Skeletal muscle tissue (tissue), 4 donors: ENCODE results near the gene CREBBP. TPM values are rescaled to one million over a fixed set of nuclear protein-coding genes. Genes with fewer than 3 reads are reported as not detected.

Experiments
- H3K27ac ChIP-seq: one replicate; pipeline ENCODE4 v1.7.0; 2013; ENCODE audit warnings: mild to moderate bottlenecking, low read depth, low read length, inconsistent platforms
- H3K27me3 ChIP-seq, 3 donors: one replicate each; pipeline ENCODE4 v1.7.0; 2013; ENCODE audit warnings: low read length in 3 of 3; ENCODE audit not compliant: control insufficient read depth in 3 of 3, insufficient read depth in 3 of 3
- H3K36me3 ChIP-seq, 3 donors: one replicate each; pipeline ENCODE4 v1.7.0; 2013; ENCODE audit warnings: low read length in 3 of 3; ENCODE audit not compliant: control insufficient read depth in 3 of 3, insufficient read depth in 3 of 3
- H3K4me1 ChIP-seq, 3 donors: one replicate each; pipeline ENCODE4 v1.7.0; 2013; ENCODE audit warnings: low read length in 3 of 3, mild to moderate bottlenecking in 3 of 3; ENCODE audit not compliant: control insufficient read depth in 3 of 3, insufficient read depth in 3 of 3
- H3K4me3 ChIP-seq, 3 donors: one replicate each; pipeline ENCODE4 v1.7.0; 2013; ENCODE audit warnings: low read length in 3 of 3
- H3K9ac ChIP-seq, 3 donors: one replicate each; pipeline ENCODE4 v1.7.0; 2013; ENCODE audit warnings: low read length in 3 of 3, mild to moderate bottlenecking in 3 of 3, moderate library complexity in 2 of 3, low read depth in 1 of 3
- H3K9me3 ChIP-seq, 3 donors: one replicate each; pipeline ENCODE4 v1.7.0; 2013; ENCODE audit warnings: low read length in 3 of 3; ENCODE audit not compliant: control insufficient read depth in 3 of 3
- total RNA-seq: library from RNA; depleted of rRNA; stranded (reverse); fragments of >200 nt; gene quantifications from one replicate; pipeline ENCODE4 v1.2.3, GENCODE V29; 2014
- donor health status: Osteomylitis.

Gene CREBBP
- total RNA-seq, 1 donor from 2014 or later, result 49.6 TPM

DNA sequence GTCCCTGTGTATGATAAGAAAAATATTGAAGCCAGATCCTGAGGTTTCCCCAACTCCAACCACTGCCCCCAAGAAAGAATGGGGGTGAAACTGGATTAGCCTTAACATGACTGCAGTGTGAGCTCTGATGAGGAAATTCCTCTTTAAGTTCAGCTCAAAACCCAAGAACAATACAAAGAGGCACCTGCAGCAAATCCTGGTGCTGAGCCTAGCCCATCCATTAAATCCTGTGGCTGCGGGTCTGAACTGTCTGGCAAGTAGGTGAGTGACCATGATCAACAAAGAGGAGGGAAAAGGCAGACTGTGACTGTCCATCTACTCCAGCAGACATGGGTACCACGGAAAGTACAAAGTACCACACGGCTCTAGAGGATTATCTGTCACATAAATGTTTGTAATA lies 64.2 kb downstream of the CREBBP start:
- Histone ChIP-seq H3K36me3 (no peaks in the 10 kb centered on the region), H3K4me1 (peaks cover 52 to 59% (median 57%) of the 10 kb centered on the region in 3 donors), H3K27ac (no peak overlapping the region), H3K27me3 (no peaks in the 10 kb centered on the region), H3K9me3 (no peaks in the 10 kb centered on the region), H3K4me3 (no peak overlapping the region), H3K9ac (no peak overlapping the region)

GRCh38 chr16:3814755-3815154 lies 65.8 kb downstream of the CREBBP start:
- Histone ChIP-seq H3K4me1 (peaks cover 37 to 46% (median 44%) of the 10 kb centered on the region in 3 donors), H3K27me3 (no peaks in the 10 kb centered on the region), H3K9ac (no peak overlapping the region), H3K27ac (no peak overlapping the region), H3K36me3 (peaks cover 4 to 6% (median 4%) of the 10 kb centered on the region in 3 donors), H3K4me3 (no peak overlapping the region), H3K9me3 (no peaks in the 10 kb centered on the region)

DNA sequence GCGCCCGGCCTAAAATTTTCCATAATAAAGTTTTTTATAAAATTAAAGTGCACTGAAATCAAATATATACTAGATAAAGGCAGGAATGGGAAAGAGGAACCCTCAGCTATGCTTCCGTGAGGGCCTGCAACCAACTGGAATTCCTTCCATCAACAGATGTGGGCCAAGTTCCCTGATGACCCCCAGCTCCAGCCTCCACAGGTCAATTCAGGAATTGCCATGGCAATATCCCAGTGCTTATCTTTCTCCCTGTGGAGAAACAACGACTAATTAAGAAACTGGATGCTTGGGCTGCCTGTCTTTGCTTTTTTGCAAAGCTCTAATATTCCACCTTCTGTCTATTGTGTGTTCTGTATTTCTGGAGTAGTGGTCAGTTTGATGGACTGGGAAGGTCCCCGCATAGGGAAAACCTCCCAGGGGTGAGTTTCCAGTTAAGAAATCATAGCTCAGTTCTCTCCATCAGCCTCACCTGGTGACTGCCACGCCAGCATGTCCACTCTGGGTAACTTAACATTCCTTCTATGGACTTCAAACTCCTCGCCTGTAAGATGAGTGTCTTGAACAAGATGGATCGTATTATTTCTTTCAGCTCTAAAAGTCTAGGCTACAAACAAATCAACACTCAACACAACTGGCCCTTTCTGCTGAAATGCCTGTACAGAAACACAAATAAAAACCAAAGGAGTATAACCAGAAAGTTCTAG lies 67.9 kb downstream of the CREBBP start:
- Histone ChIP-seq H3K36me3 (peaks cover 4 to 15% (median 4%) of the 10 kb centered on the region in 3 donors), H3K4me1 (peaks cover 27 to 35% (median 35%) of the 10 kb centered on the region in 3 donors), H3K4me3 (no peak overlapping the region), H3K9me3 (no peaks in the 10 kb centered on the region), H3K27ac (no peak overlapping the region), H3K27me3 (no peaks in the 10 kb centered on the region), H3K9ac (no peak overlapping the region)

- H3K4me1 ChIP-seq, result peaks cover 19 to 37% (median 34%) of the 10 kb centered on the region in 3 donors
These were observed 69.7 kb downstream of the CREBBP start for GRCh38 chr16:3810818-3811217.

DNA sequence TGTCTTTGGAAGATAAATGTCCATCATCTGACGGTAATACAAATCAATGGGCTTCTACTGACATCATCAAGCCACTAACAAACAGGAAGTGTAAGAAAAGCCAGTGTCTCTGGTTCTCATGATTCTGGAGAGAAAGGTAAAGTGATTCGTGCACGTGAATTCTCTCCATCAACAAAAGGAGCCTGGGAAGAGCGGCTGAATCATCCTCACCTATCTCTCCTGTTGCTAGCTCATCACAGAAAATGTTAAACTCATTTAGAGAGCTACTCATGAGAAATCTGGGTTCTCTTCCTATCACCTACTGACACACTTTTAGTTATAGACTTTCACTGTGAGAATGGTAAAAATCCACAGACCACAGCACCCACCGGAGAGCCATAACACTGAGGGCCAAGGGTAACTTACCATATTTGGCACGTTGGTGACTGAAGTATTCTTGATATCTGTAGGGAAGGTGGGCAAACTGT lies 70.3 kb downstream of the CREBBP start:
- Histone ChIP-seq H3K4me3 (no peak overlapping the region), H3K27me3 (no peaks in the 10 kb centered on the region), H3K9me3 (no peaks in the 10 kb centered on the region), H3K27ac (no peak overlapping the region), H3K4me1 (peaks cover 19 to 38% (median 35%) of the 10 kb centered on the region in 3 donors), H3K36me3 (peaks cover 4 to 16% (median 8%) of the 10 kb centered on the region in 3 donors), H3K9ac (no peak overlapping the region)

More at GRCh38 chr16:3810818-3811217, 69.7 kb downstream of the CREBBP start:
- Histone ChIP-seq H3K36me3 (peaks cover 4 to 16% (median 8%) of the 10 kb centered on the region in 3 donors), H3K4me3 (no peak overlapping the region), H3K27ac (no peak overlapping the region), H3K27me3 (no peaks in the 10 kb centered on the region), H3K9me3 (no peaks in the 10 kb centered on the region), H3K9ac (no peak overlapping the region)

DNA sequence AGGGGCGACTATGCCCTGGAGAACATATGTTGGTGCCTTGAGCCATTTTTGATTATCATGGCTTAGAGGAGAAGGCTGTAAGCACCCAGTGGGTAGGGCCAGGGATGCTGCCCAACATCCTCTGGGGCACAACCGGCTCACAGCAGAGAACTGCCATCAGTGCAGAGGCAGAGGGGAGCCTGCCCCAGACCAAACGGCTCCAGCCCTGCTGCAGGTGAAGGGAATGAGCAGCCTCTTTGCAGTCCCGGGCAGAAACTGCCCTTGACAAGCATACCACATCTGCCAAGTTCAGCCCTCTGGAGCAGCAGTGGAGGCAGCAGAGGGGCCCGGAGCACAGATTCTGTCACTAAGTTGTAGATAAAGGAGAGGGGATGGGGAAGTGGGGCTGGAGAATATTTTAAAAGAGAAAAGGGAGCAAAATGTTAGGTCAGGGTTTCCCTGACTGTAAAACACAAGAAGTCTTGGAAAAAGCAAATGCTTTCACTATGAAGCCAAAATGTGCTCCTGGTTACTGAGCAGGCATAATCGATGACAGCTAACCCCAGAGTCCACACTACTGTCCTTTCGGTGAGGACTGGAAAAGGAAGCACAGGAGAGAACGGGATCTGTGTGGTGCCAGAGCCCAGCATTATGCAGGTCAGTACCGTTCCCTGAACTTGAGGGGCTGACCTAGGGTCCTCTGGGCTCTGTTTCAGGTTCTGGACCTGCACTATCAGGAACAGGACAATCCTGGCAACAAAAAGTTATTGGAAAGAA lies 72.0 kb downstream of the CREBBP start:
- H3K36me3 ChIP-seq, result peaks cover 4 to 16% (median 8%) of the 10 kb centered on the region in 3 donors

DNA sequence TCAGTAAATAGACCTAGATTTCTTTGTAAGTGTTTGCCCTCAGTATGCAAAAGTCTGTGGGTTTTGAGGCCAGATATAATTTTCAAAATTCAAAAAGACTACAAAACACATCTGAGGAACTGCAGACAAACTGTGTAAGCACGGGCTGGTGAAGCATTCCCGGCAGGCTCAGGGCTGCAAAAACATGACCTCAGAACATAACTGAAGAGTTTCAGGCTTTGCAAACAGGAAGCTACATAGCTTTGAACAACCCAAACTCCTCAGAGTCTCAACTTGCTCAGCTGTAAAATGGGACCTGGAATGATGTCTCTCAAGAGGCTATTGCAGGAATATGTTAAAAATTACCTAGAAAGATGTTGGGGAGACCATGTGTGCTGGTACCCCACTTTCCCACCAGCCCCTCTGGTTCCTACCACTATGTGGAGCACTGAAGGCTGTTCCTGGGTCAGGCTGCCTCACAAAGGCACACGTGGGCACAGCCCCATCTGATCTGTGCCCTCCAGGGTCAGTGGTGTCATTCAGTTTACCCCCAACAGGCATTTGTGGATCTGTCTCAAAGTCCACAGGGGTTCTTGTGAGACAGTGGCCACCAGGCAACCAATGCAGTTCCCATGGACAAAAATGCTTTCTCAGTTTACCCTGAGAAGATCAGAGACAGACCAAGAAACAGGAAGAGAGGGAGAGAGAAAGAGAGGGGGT lies 72.9 kb downstream of the CREBBP start:
- Histone ChIP-seq H3K27ac (no peak overlapping the region), H3K36me3 (peaks cover 4 to 16% (median 8%) of the 10 kb centered on the region in 3 donors), H3K4me3 (no peak overlapping the region), H3K9me3 (no peaks in the 10 kb centered on the region), H3K9ac (no peak overlapping the region), H3K27me3 (no peaks in the 10 kb centered on the region), H3K4me1 (peaks cover 16 to 37% (median 32%) of the 10 kb centered on the region in 3 donors)

More for the DNA sequence above, 72.0 kb downstream of the CREBBP start:
- no peaks in the 10 kb centered on the region for H3K27me3 ChIP-seq
- H3K4me3 ChIP-seq, result no peak overlapping the region
- peaks cover 16 to 43% (median 35%) of the 10 kb centered on the region in 3 donors for H3K4me1 ChIP-seq
- no peak overlapping the region for H3K9ac ChIP-seq
- H3K9me3 ChIP-seq, result no peaks in the 10 kb centered on the region
- no peak overlapping the region for H3K27ac ChIP-seq

DNA sequence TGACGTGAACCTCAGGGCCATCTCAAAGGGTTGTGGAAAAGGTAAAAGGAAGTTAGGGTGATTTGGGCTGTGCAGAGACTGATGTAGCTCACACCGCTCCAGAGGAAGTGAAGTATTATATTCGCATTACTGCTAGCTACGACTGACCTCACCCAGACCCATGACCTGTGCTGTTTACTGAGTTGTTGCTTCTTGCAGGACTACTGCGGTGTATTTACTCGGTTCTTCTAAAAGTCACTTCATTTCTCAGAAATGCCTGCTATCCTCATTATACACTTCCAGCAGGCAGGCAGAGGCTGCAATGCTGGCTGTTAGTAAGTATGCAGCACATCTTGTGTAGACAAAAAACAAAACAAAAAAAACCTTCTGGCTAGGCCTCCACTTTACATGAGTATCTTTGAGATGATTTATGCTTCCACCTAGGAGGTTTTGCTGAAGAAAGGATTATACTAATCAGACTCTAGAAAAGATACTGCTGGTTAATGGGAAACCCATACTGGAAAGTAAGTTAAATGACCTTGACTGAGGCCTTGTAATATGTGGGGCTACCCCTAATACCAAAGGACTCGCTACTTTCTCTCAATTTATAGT lies 76.0 kb downstream of the CREBBP start:
- no peak overlapping the region for H3K9ac ChIP-seq
- peaks cover 0 to 8% (median 5%) of the 10 kb centered on the region in 3 donors for H3K36me3 ChIP-seq
- peaks cover 10 to 26% (median 26%) of the 10 kb centered on the region in 3 donors for H3K4me1 ChIP-seq

DNA sequence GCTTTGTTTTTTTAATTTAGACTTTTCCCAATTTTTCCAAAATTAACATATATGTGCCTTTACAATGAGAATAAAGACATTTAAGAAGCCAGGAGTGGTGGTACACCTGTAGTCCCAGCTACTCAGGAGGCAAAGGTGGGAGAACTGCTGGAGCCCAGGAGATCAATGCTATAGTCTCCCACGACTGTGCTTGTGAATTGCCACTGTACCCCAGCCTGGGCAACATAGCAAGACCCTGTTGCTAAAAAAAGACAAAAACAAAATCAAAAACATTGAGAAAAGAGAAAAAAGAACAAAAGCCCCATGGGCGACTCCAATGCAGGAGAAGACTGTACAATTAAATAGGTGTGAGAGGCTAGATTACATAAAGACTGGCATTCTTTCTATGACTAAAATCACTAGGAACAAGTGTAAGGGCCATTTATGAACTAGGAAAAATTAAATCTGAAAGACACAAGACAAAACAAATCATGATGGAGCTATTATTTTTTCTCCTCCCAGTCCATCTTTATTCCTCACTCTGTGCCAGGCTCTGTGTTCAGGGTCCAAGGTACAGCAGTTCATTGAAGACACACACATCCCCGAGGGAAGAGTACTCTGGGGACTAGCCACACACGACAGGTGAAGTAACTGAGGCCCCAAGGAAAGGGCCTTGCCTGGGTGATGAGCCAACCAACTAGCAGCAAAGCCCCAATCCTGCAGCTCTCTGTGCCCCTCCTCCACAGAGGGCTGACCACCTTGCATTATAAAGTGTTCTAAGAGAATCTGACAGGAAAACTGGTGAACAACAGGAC lies 79.8 kb downstream of the CREBBP start:
- peaks cover 9 to 17% (median 16%) of the 10 kb centered on the region in 3 donors for H3K4me1 ChIP-seq
- H3K9ac ChIP-seq, result no peak overlapping the region
- H3K27ac ChIP-seq, result no peak overlapping the region
- no peak overlapping the region for H3K4me3 ChIP-seq
- no peaks in the 10 kb centered on the region for H3K36me3 ChIP-seq
- H3K9me3 ChIP-seq, result no peaks in the 10 kb centered on the region
- H3K27me3 ChIP-seq, result no peaks in the 10 kb centered on the region

More for the DNA sequence above, 76.0 kb downstream of the CREBBP start:
- no peak overlapping the region for H3K4me3 ChIP-seq
- no peak overlapping the region for H3K27ac ChIP-seq
- H3K27me3 ChIP-seq, result no peaks in the 10 kb centered on the region
- no peaks in the 10 kb centered on the region for H3K9me3 ChIP-seq
